B cell (primary cell): ENCODE data around the gene CWC27. TPM values are rescaled to one million over a fixed set of nuclear protein-coding genes. Genes with fewer than 3 reads are reported as not detected.

Experiments
- ATAC-seq: fragments of 200-7000 bp; cut with Tn5 transposase; one replicate; pipeline ENCODE4 v1.10.0; 2021; ENCODE audit warnings: low read depth, mild to moderate bottlenecking, moderate number of reproducible peaks, moderate library complexity
- CTCF ChIA-PET: fragments of 350-600 bp; sonication (Branson Sonifier 250); formaldehyde crosslinking; loops from one replicate; lab custom pipeline; 2021; ENCODE audit warnings: antibody characterized with exemption, inconsistent platforms; lab: Charles Lee
- POLR2A ChIA-PET: fragments of 350-600 bp; sonication (Branson Sonifier 250); formaldehyde crosslinking; loops from one replicate; lab custom pipeline; 2021; ENCODE audit warnings: antibody characterized with exemption; lab: Charles Lee
- DNase-seq: peaks from one replicate; pipeline ENCODE4 v3.0.0; 2013
- H2AFZ ChIP-seq: 2 replicates; pipeline ENCODE4 v1.6.1; 2012; ENCODE audit warnings: mild to moderate bottlenecking, low read depth, low read length; ENCODE audit not compliant: insufficient read depth, poor library complexity, severe bottlenecking
- H3K27ac ChIP-seq, 2 donors: 1 replicate in 1 of 2; 2 replicates in 1 of 2; pipeline ENCODE4 v1.5.1; 2012 to 2013; ENCODE audit warnings: low read length in 2 of 2, mild to moderate bottlenecking in 2 of 2, moderate library complexity in 1 of 2
- H3K27me3 ChIP-seq, 4 experiments: fragments of 200-600 bp in 1 of 4; sonication (generic) in 1 of 4; replicated peaks in 1 of 4; 1 replicate in 2 of 4; 2 replicates in 2 of 4; pipeline versions ENCODE4 v1.6.1 to v1.7.0; 2013 to 2016; ENCODE audit warnings: low read length in 3 of 4, mild to moderate bottlenecking in 2 of 4, mixed read lengths in 1 of 4, moderate library complexity in 1 of 4; ENCODE audit not compliant: insufficient read depth in 4 of 4, control insufficient read depth in 3 of 4; ENCODE audit errors: control extremely low read depth in 1 of 4
- H3K36me3 ChIP-seq, 2 experiments: replicated peaks in 1 of 2; 1 replicate in 1 of 2; 2 replicates in 1 of 2; pipeline versions ENCODE4 v1.6.1 to v1.7.1; 2013; ENCODE audit warnings: low read length in 1 of 2; ENCODE audit not compliant: insufficient read depth in 2 of 2, control insufficient read depth in 1 of 2; ENCODE audit errors: control extremely low read depth in 1 of 2, extremely low read depth in 1 of 2
- H3K4me1 ChIP-seq, 2 donors: fragments of 200-600 bp in 1 of 2; sonication (generic) in 1 of 2; 1 replicate in 1 of 2; 2 replicates in 1 of 2; pipeline versions ENCODE4 v1.5.1 to v1.6.1; 2013 to 2017; ENCODE audit warnings: low read length in 2 of 2; ENCODE audit not compliant: control insufficient read depth in 2 of 2, insufficient read depth in 2 of 2
- H3K4me2 ChIP-seq: replicated peaks from 2 replicates; pipeline ENCODE3; 2012; ENCODE audit warnings: mild to moderate bottlenecking, low read depth, low read length; ENCODE audit not compliant: poor library complexity, severe bottlenecking
- H3K4me3 ChIP-seq, 5 experiments: fragments of 200-600 bp in 1 of 5; sonication (generic) in 1 of 5; 1 replicate in 3 of 5; 2 replicates in 2 of 5; pipeline versions ENCODE4 v1.5.1 to v1.7.0; 2011 to 2016; ENCODE audit warnings: low read length in 4 of 5, mild to moderate bottlenecking in 4 of 5, low read depth in 2 of 5, control low read depth in 1 of 5, moderate library complexity in 1 of 5; ENCODE audit not compliant: insufficient read depth in 1 of 5; ENCODE audit errors: control extremely low read depth in 1 of 5, extremely low read depth in 1 of 5
- H3K79me2 ChIP-seq: fragments of 200-600 bp; sonication (generic); one replicate; pipeline ENCODE4 v1.6.0; 2016; ENCODE audit warnings: low read length; ENCODE audit not compliant: control insufficient read depth, insufficient read depth
- H3K9ac ChIP-seq: fragments of 200-600 bp; sonication (generic); 2 replicates; pipeline ENCODE4 v1.6.1; 2017; ENCODE audit warnings: mild to moderate bottlenecking, low read length, moderate library complexity
- H3K9me3 ChIP-seq, 3 donors: one replicate each; pipeline versions ENCODE4 v1.6.1 to v1.7.1; 2013; ENCODE audit warnings: low read length in 2 of 3; ENCODE audit not compliant: control insufficient read depth in 2 of 3, insufficient read depth in 1 of 3; ENCODE audit errors: control extremely low read depth in 1 of 3
- H4K20me1 ChIP-seq: 2 replicates; pipeline ENCODE4 v1.6.0; 2012; ENCODE audit warnings: mild to moderate bottlenecking, low read length; ENCODE audit not compliant: insufficient read depth, control insufficient read depth, poor library complexity, severe bottlenecking
- H3K27ac Mint-ChIP-seq: one replicate; pipeline ENCODE4 v1.8.0; 2021; ENCODE audit warnings: mixed read lengths
- H3K27me3 Mint-ChIP-seq: one replicate; pipeline ENCODE4 v1.8.0; 2021; ENCODE audit warnings: mixed read lengths
- H3K4me1 Mint-ChIP-seq: one replicate; pipeline ENCODE4 v1.8.0; 2021; ENCODE audit warnings: mixed read lengths
- H3K4me3 Mint-ChIP-seq: one replicate; pipeline ENCODE4 v1.8.0; 2021; ENCODE audit warnings: mixed read lengths
- H3K9me3 Mint-ChIP-seq: one replicate; pipeline ENCODE4 v1.8.0; 2022; ENCODE audit warnings: mixed read lengths; ENCODE audit not compliant: insufficient read depth
- EZH2 ChIP-seq: IDR thresholded peaks from 2 replicates; pipeline ENCODE4 v1.6.1; 2012; ENCODE audit warnings: borderline replicate concordance, low read depth, mild to moderate bottlenecking, moderate library complexity, low read length; ENCODE audit not compliant: insufficient read depth, poor library complexity, severe bottlenecking
- WGBS: methylation state at CpG from one replicate; pipeline ENCODE4 v1.1.5; 2013; ENCODE audit warnings: missing lambda C conversion rate; ENCODE audit not compliant: insufficient coverage; 5-methylcytosine and 5-hydroxymethylcytosine counted together
- intact Hi-C: fragments of 100-400 bp; cut with micrococcal nuclease; formaldehyde crosslinking; loops from one replicate; pipeline ENCODE4 v1.10.0; 2022
- polyA plus RNA-seq: library from polyadenylated mRNA; depleted of rRNA; stranded (reverse); fragments of >200 nt; gene quantifications from 2 replicates; pipeline ENCODE4 v1.2.3, GENCODE V29; 2012
- total RNA-seq, 2 donors: library from RNA; stranded (reverse); fragments of 120-200 nt in 1 of 2; gene quantifications; 1 replicate in 1 of 2; 2 replicates in 1 of 2; pipeline versions ENCODE4 v1.2.3 to v1.2.4, GENCODE V29; 2013 to 2022
- TF ChIP-seq, protein P1 (sequence below): fragments of 200-600 bp; IDR thresholded peaks from one replicate; pipeline ENCODE4 v1.8.0; 2022; ENCODE audit warnings: antibody characterized with exemption, mild to moderate bottlenecking

The CWC27 gene
- total and polyA plus RNA-seq, 2 donors (not counting 1 experiment from before 2014, with no cell fraction given), result 6.6 to 30.5 TPM

DNA sequence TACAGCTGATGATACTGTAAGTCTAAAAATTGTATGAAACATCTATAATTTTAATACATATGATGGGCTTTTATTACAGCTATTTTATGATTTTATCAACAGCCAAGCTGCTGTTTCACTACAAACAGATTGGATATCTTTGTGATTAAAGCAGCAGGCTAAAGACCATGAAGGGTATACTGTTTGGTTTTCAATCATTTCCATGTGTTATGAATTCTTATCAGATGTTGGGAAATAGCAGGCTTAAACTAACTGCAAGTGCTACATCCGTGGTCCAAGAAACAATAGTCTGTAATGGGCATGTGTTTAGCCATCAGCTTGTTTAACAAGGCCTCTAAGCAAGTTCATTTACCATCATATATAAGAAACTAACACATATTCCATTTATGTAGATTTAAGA, 107.5 kb downstream of the CWC27 start:
- Mint-ChIP-seq H3K4me1 (no peaks in the 10 kb centered on the region), H3K27me3 (no peaks in the 10 kb centered on the region), H3K27ac (no peak overlapping the region), H3K9me3 (no peaks in the 10 kb centered on the region), H3K4me3 (no peak overlapping the region)
- no peaks in the 10 kb centered on the region for H3K79me2 ChIP-seq
- no peaks in the 10 kb centered on the region for H3K36me3 ChIP-seq
- H2AFZ ChIP-seq, result no peak overlapping the region
- ChIA-PET POLR2A (no interaction called here), CTCF (no interaction called here)
- intact Hi-C loops, result no loop called here
- H3K4me3 ChIP-seq, result no peak overlapping the region
- no peak overlapping the region for H3K4me2 ChIP-seq
- H3K4me1 ChIP-seq, result no peaks in the 10 kb centered on the region
- no peak for ATAC-seq
- no peak overlapping the region for H3K9ac ChIP-seq
- no CpG with 5 or more reads among the region's 1 CpG for WGBS
- DNase-seq, result no peak
- no peak for TF ChIP-seq EZH2
- TF ChIP-seq, protein P1, sequence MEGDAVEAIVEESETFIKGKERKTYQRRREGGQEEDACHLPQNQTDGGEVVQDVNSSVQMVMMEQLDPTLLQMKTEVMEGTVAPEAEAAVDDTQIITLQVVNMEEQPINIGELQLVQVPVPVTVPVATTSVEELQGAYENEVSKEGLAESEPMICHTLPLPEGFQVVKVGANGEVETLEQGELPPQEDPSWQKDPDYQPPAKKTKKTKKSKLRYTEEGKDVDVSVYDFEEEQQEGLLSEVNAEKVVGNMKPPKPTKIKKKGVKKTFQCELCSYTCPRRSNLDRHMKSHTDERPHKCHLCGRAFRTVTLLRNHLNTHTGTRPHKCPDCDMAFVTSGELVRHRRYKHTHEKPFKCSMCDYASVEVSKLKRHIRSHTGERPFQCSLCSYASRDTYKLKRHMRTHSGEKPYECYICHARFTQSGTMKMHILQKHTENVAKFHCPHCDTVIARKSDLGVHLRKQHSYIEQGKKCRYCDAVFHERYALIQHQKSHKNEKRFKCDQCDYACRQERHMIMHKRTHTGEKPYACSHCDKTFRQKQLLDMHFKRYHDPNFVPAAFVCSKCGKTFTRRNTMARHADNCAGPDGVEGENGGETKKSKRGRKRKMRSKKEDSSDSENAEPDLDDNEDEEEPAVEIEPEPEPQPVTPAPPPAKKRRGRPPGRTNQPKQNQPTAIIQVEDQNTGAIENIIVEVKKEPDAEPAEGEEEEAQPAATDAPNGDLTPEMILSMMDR, result no peak
- H3K27ac ChIP-seq, result no peak overlapping the region
- no peaks in the 10 kb centered on the region for H3K9me3 ChIP-seq
- no peaks in the 10 kb centered on the region for H4K20me1 ChIP-seq
- H3K27me3 ChIP-seq, result no peaks in the 10 kb centered on the region

DNA sequence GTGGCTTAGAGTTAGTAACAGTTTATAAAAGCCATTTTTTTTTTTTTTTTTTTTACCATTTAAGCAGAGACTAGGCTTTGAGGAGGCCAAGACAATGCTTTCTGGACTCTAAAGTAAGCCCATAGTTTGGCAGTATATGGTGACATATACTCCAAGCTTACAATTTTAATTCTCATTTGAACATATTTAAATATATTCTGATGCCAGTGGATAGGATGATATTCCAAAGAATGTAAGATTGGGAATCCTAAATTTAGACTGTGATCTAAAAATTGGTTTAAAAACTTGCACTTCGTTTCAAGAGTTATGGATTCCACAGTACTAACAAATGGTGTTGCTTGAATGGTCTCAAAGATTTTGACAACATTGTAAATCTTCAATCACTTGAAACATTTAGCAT, 112.1 kb downstream of the CWC27 start:
- Mint-ChIP-seq H3K9me3 (no peaks in the 10 kb centered on the region), H3K27me3 (no peaks in the 10 kb centered on the region), H3K4me1 (no peaks in the 10 kb centered on the region), H3K4me3 (no peak overlapping the region), H3K27ac (no peak overlapping the region)
- Histone ChIP-seq H3K27me3 (no peaks in the 10 kb centered on the region), H3K9me3 (peaks cover 0 to 4% (median 0%) of the 10 kb centered on the region in 3 donors), H2AFZ (no peak overlapping the region), H3K36me3 (no peaks in the 10 kb centered on the region), H3K4me1 (no peaks in the 10 kb centered on the region), H4K20me1 (no peaks in the 10 kb centered on the region), H3K4me3 (no peak overlapping the region), H3K4me2 (no peak overlapping the region), H3K79me2 (no peaks in the 10 kb centered on the region), H3K27ac (no peak overlapping the region), H3K9ac (no peak overlapping the region)
- intact Hi-C loops, result no loop called here
- no peak for TF ChIP-seq EZH2
- TF ChIP-seq, protein P1, result no peak
- POLR2A ChIA-PET, result no interaction called here
- WGBS, result no CpG with 5 or more reads among the region's 1 CpG
- no peak for ATAC-seq
- DNase-seq, result no peak
- CTCF ChIA-PET, result no interaction called here
